SJCRH30 (cell line): ENCODE results near the gene FGF19. TPM values are rescaled to one million over a fixed set of nuclear protein-coding genes. Genes with fewer than 3 reads are reported as not detected.

Source experiments
- DNase-seq, 2 experiments: peaks; one replicate each; pipeline ENCODE4 v3.0.0-alpha.2; 2015 to 2020
- H3K27ac ChIP-seq: fragments of 250-450 bp; sonication (Bioruptor Pico); 2 replicates; pipeline ENCODE4 v1.5.1; 2020; ENCODE audit warnings: mild to moderate bottlenecking, moderate library complexity
- H3K27me3 ChIP-seq: fragments of 250-450 bp; sonication (Bioruptor Pico); 2 replicates; pipeline ENCODE4 v1.5.1; 2020; ENCODE audit warnings: mild to moderate bottlenecking, moderate library complexity
- H3K36me3 ChIP-seq: fragments of 250-450 bp; sonication (Bioruptor Pico); 2 replicates; pipeline ENCODE4 v1.5.1; 2020; ENCODE audit warnings: mild to moderate bottlenecking, moderate library complexity
- H3K4me1 ChIP-seq: fragments of 250-450 bp; sonication (Bioruptor Pico); 2 replicates; pipeline ENCODE4 v1.5.1; 2020; ENCODE audit warnings: mild to moderate bottlenecking, moderate library complexity
- H3K4me3 ChIP-seq: fragments of 250-450 bp; sonication (Bioruptor Pico); 2 replicates; pipeline ENCODE4 v1.5.1; 2020; ENCODE audit warnings: mild to moderate bottlenecking, moderate library complexity
- H3K9me3 ChIP-seq: fragments of 250-450 bp; sonication (Bioruptor Pico); replicated peaks from 2 replicates; pipeline ENCODE4 v1.5.1; 2020; ENCODE audit warnings: mild to moderate bottlenecking, moderate library complexity
- total RNA-seq: library from RNA; depleted of rRNA; stranded (reverse); fragments of >200 nt; shearing (Covaris generic); gene quantifications from 2 replicates; pipeline ENCODE4 v1.2.3, GENCODE V29; 2014

FGF19 gene
- total RNA-seq, 1 experiment from 2014 or later: not detected

DNA sequence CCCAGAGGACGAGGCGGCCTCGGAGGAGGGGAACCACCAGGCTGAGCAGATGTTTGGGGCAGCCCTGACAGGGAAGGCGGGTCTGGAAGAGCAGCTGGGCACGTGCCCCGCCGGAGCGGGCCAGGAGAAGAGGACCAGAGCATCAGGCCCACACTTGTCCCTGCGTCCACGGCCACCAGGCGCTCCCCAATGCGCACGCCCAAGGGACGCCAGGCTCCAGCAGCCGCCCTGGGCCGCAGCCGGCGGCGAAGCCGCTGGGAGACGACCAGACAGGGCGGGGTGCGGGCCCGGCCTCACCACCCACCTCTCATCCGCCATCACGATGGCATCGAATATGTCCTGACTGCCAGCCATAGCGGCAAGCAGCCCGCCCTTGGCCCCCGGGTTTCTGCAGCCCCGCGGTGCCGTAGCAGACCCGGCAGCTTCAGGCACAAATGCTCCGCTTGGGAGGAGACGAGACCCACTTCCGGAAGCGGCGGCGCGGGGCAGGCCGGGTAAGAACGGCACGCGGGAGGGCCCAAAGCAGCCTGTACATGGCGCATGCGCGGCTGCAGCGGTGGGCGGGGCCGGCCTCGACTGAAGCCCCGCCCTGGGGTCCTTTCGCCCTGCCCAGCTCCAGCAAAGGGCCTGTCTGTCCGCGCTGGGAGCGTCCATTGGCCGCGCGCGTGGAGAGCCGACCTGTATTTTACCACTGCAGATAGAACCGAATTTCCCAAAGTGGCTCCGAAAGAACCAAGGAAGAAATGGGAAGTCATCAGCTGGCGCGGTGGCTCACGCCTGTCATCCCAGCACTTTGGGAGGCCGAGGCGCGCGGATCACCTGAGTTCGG, 28.7 kb downstream of the FGF19 start, which contains the start of gene LTO1:
TSS of gene LTO1 (minus strand) at position 468 of the 829 bp plus-strand sequence. CDS start at position 354, 114 bp downstream.
- H3K9me3 ChIP-seq: no peaks in the 10 kb centered on the region
- no peaks in the 10 kb centered on the region for H3K27me3 ChIP-seq
- H3K36me3 ChIP-seq: peaks cover 3% of the 10 kb centered on the region; the same call in 1 of the 2 replicates
- peaks cover 3% of the 10 kb centered on the region; the same call in 1 of the 2 replicates for H3K4me1 ChIP-seq
- peak within 1 kb of the TSS; percentile 73 for H3K27ac ChIP-seq
- peak; percentile 93 to 94 for DNase-seq
- peak within 1 kb of the TSS; percentile 90 for H3K4me3 ChIP-seq

DNA sequence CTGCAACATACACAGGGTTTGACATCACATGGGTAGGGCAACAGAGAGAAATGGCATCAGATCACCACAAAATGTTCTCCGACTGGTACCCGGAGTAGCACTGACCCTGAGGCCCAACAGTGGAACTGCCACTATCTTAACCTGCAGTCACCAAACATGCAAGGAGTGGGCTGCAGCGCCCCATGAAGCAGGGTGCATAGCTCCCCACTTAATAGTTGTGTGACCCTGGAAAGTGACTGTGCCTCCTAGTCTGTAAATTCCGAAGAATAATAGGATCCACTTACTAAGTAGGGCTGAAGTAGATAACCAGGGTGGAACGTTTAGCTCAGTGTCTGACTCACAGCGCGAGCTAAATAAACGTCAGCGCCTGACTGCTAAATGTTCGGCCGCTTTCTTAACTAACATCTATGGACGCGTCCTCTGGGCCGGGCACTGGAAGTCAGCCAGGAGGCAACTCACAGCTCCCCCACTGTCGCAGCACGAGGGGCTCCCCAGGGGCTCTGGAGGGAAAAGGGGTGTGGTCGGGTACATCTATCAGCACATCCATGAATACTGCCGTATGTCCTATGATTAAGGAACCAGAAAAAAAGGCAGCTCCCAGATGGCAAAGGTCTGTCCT, 29.4 kb downstream of the FGF19 start:
- DNase-seq: peak in 1 of 2 experiments; percentile 24
- peaks cover 3% of the 10 kb centered on the region; the same call in 1 of the 2 replicates for H3K4me1 ChIP-seq
- H3K9me3 ChIP-seq: no peaks in the 10 kb centered on the region
- peak overlapping the region; percentile 73 for H3K27ac ChIP-seq
- no peaks in the 10 kb centered on the region for H3K27me3 ChIP-seq
- peaks cover 6% of the 10 kb centered on the region; the same call in 1 of the 2 replicates for H3K36me3 ChIP-seq
- peak overlapping the region; percentile 90 for H3K4me3 ChIP-seq

DNA sequence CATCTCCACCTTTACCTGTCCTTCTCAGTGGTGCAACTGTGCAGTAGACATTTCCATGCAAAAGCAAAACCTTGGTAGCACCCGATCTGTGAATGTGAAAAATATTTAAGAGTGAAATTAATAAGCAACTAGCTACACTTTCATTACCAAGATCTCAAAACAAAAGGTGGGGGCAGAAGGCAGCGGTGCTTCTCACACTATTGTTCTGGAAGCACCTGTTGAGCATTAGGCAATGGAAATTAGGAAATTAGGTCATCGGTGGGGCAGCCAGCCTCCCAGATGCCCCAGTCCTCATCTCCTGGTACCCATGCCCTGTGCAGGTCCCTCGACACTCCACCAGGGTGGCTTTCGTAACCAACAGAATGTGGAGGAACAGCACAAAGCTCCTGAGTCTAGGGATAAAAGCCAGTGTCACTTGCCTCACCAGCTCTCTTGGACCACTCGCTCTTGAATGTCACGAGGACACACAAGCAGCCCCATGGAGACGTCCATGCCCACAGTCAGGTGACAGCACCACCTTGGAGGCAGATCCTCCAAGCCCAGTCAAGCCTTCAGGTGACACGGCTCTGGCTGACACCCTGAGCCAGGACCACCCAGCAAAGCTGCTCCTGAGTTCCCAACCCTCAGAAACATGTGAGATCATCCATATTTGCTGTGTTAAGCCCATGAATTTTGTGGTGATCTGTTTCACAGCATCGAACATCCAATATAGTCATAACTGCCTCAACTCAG, 31.9 kb downstream of the FGF19 start:
- DNase-seq: no peak
- peaks cover 3% of the 10 kb centered on the region; the same call in 1 of the 2 replicates for H3K4me1 ChIP-seq
- no peaks in the 10 kb centered on the region for H3K27me3 ChIP-seq
- H3K9me3 ChIP-seq: no peaks in the 10 kb centered on the region
- H3K36me3 ChIP-seq: peaks cover 11% of the 10 kb centered on the region; the same call in 1 of the 2 replicates
- no peak overlapping the region for H3K4me3 ChIP-seq
- H3K27ac ChIP-seq: no peak overlapping the region

DNA sequence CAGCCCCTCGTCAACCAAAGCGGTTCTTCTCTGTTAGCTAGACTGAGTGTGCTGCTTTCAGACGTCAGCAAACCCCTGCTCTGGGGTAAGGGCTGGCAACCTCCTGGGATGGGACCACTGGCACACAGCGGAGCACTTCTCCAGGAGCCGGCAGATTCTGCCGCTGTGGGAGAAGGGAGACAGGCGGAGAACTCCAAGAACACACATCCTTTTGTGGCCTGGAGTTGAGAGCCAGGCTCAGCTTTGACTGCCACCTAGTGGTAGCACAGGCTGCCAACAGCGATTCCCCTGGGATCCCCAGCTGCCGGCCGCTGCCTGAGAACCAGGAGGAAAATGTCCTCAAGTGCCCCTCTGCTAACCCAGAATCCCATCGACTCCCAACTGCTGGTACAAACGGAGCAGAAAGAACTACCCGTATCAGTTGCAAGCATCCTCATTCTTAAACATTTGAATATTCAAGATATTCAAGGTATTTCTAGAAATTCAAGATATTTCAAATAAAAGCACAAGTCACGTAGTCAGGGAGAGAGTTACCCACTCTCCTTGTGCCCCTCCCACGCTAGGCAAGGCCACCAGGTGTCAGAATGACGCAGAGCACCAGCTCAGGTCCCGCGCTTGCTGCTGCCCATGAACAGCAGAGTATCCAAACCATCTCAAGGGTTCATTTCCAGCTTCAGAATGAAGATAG, 33.5 kb downstream of the FGF19 start:
- peaks cover 3% of the 10 kb centered on the region; the same call in 1 of the 2 replicates for H3K4me1 ChIP-seq

DNA sequence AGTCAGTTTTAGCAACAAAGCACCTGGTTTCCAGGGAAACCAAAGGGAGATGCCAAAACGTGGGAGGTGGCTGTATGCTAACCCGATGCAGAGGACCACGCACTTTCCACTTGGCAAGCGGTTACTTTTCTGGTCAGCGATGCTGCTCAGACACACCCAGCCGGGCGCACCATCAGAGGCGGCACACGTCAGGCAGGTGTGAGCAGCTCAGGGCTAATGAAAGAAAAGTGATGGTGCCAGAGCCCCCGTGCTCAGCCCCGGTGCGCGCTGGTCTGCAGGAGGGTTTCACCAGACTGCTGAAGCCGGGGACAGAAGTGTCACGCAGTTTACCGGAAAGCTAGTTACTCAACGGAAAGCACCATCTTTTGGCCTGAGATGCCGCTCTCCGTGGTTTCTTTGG, 34.3 kb downstream of the FGF19 start:
- peaks cover 11% of the 10 kb centered on the region; the same call in 1 of the 2 replicates for H3K36me3 ChIP-seq

More for the DNA sequence above, 33.5 kb downstream of the FGF19 start:
- Histone ChIP-seq H3K4me3 (no peak overlapping the region), H3K36me3 (peaks cover 11% of the 10 kb centered on the region; the same call in 1 of the 2 replicates), H3K27me3 (no peaks in the 10 kb centered on the region), H3K27ac (no peak overlapping the region), H3K9me3 (no peaks in the 10 kb centered on the region)
- DNase-seq: peak; percentile 79 to 91

DNA sequence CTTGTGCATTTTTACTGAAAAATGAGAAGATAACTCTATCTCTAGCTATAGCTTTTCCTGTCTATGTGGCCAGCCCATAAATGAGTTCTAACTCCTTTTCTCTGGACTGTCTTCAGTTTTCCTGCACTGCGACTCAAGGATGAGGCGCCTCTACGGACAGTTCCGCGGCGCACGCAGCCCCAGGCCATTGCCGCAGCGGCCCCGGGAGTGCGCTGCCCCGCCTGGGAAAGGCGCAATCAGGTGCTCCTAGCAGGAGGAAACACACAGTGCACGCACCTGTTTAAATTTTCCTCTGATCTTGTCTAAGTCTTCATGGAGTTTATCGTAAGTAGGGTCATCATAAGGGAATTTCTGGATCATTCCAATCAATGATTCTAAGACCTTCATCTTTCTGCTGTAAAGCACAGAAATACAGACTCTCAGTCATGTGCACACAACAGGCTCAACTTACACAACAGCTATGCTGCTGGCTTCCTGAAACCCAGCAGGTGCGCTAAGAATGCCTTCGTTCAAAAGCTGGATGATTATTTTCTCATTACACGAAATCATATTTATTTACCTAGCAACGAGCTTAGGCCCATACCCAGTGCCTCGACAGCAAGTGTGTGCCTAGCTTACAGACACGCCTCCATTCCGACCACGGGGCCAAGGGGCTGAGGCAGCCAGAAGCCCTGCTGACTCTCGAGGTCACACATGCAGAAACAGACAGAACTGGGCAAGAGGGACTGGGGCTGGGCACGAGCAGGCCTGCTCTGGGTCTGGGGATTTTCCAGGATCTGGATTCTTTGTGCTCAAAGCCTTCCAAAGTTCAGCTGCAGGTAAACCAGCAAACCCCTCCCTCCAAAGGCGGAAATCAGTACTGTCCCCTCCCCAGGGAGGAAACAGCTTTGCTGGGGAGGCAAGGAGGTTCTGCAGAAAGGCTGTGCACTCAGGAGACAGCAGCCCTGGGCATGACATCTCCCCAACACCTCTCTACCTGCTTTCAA, 35.9 kb downstream of the FGF19 start:
- Histone ChIP-seq H3K9me3 (no peaks in the 10 kb centered on the region), H3K4me1 (0 out of 2 replicates have a peak, but pooled peaks cover 3% of the 10 kb centered on the region), H3K27me3 (no peaks in the 10 kb centered on the region), H3K4me3 (no peak overlapping the region), H3K27ac (no peak overlapping the region), H3K36me3 (peaks cover 11% of the 10 kb centered on the region; the same call in 1 of the 2 replicates)
- DNase-seq: no peak

More for the DNA sequence above, 34.3 kb downstream of the FGF19 start:
- Histone ChIP-seq H3K4me1 (peaks cover 3% of the 10 kb centered on the region; the same call in 1 of the 2 replicates), H3K27me3 (no peaks in the 10 kb centered on the region), H3K9me3 (no peaks in the 10 kb centered on the region), H3K4me3 (no peak overlapping the region), H3K27ac (no peak overlapping the region)
- DNase-seq: no peak

DNA sequence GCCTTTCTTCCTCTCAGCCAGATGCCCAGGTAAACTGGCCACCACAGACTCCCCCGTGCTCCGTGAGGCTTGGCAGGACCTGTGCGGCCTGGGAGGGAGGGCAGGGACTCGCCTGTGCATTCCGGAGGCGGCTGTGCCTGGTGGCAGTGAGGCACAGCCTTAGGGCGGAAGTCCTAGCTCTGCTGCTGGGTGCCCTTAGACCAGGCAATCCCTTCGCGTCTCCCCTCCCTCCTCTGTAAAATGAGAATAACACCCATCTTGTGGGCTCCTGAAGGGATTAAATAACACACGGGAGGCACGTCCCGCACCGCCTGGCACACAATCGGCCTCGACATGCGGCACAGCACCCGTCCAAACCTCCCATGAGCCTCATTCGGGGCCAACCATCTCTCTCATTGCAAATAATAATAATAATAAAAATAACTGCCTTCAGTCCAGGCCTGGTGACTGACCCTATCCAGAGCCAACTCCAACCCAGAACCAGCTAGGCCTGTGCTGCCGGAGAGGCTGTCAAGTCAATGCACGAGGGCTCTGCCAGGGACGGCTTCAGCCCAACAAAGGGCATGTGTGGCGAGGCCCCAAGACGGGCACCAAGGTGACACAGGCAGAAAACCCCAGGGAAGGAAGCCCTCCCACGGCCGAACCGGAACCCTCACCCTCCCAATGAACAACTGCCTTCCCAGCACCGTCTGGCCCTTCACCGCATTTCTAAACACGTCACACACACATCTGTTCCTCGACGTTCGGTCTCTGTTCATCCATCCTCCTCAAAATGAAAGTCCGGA, 36.9 kb downstream of the FGF19 start:
- Histone ChIP-seq H3K36me3 (peaks cover 11% of the 10 kb centered on the region; the same call in 1 of the 2 replicates), H3K4me3 (no peak overlapping the region), H3K4me1 (0 out of 2 replicates have a peak, but pooled peaks cover 3% of the 10 kb centered on the region), H3K27ac (no peak overlapping the region), H3K9me3 (no peaks in the 10 kb centered on the region), H3K27me3 (no peaks in the 10 kb centered on the region)
- DNase-seq: no peak

DNA sequence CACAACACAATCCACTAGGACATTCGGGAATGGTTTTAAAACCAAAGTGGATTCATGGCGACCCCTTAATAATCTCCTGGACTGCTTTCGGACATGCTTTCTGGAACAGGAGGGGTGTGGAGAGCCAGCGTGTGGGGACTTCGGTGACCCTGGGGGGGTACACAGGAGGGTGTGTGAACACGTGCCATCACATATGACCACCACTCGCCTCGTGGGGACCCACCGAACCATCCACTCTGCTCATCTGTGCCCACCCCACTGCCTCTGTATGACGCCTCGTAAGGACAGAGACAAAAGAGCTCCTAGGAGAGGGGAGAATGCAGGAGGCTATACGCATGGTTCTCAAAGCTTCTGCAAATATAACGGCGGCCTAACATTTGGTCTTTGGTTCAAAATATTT, 37.6 kb downstream of the FGF19 start:
- H3K27me3 ChIP-seq: no peaks in the 10 kb centered on the region
- H3K36me3 ChIP-seq: peaks cover 9% of the 10 kb centered on the region; the same call in 1 of the 2 replicates
- DNase-seq: no peak
- no peak overlapping the region for H3K4me3 ChIP-seq
- H3K27ac ChIP-seq: no peak overlapping the region
- no peaks in the 10 kb centered on the region for H3K9me3 ChIP-seq
- H3K4me1 ChIP-seq: 0 out of 2 replicates have a peak, but pooled peaks cover 3% of the 10 kb centered on the region

DNA sequence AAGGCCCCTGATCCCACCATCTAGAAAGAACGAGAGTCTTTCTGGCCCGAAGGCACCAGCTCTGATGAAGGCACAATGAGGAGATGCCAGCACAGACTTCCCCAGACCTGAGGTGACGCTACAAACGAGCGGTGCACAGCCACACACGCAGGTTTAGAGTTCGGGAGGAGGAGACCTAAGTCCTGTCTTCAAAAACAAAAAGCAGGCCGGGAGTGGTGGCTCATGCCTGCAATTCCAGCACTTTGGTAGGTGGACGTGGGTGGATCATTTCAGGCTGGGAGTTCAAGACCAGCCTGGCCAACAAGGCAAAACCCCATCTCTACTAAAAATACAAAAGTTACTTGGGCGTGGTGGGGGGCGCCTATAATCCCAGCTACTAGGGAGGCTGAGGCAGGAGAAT, 38.2 kb downstream of the FGF19 start:
- 0 out of 2 replicates have a peak, but pooled peaks cover 8% of the 10 kb centered on the region for H3K36me3 ChIP-seq
- H3K4me1 ChIP-seq: 0 out of 2 replicates have a peak, but pooled peaks cover 3% of the 10 kb centered on the region

DNA sequence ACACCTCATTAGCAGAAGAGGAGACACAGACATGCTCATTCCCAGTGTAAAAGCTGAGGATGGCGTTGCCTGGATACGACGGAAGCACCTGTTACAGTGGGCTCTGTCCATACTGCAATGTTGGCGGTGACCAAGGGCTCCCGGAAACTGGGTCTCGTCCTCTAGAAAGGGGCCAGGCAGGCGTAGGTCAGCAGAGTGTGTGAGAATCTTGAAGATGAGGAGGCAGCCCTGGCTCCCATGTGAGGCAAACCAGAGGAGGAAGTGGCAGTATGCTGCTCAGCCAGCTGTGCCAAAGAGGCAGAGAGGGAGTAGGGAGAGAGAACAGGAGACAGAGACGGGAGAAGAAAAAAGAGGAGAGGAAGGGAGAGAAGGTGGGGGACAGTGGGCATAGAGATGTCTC, 38.9 kb downstream of the FGF19 start:
- Histone ChIP-seq H3K27ac (no peak overlapping the region), H3K4me1 (no peaks in the 10 kb centered on the region), H3K27me3 (no peaks in the 10 kb centered on the region), H3K4me3 (no peak overlapping the region), H3K36me3 (0 out of 2 replicates have a peak, but pooled peaks cover 8% of the 10 kb centered on the region), H3K9me3 (no peaks in the 10 kb centered on the region)
- no peak for DNase-seq

More for the DNA sequence above, 38.2 kb downstream of the FGF19 start:
- DNase-seq: no peak
- no peaks in the 10 kb centered on the region for H3K27me3 ChIP-seq
- no peaks in the 10 kb centered on the region for H3K9me3 ChIP-seq
- no peak overlapping the region for H3K27ac ChIP-seq
- no peak overlapping the region for H3K4me3 ChIP-seq

DNA sequence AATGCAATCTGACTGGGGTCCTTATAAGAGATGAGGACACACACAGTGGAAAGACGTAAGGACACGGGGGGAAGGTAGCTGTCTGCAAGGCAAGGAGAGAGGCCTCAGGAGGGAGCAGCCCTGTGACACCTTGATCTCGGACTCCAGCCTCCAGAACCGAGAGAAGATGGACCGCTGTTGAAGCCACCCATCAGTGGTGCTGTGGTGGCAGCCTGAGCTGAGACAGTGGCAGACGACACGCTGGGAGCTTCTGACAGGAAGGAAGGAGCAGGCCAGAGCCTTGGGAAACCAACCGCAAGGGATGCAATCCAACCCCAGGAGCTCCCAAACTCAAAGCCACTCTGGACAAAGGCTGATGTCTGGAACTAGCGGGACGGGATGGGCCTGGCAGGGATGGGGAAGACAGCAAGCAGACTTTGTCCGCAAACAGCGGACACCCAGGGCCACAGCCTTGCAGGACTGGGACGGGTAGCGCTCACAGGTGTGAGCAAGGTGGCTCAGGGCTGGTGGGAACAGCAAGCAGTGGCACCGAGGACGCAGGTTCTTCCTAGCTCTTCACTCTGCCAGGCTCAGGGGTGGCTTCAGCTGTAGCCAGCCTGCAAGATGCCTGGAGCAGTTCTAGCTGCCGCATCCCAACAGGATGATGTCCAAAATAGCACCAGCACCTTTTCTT, 39.6 kb downstream of the FGF19 start:
- Histone ChIP-seq H3K4me1 (no peaks in the 10 kb centered on the region), H3K36me3 (0 out of 2 replicates have a peak, but pooled peaks cover 3% of the 10 kb centered on the region), H3K4me3 (no peak overlapping the region), H3K27ac (no peak overlapping the region), H3K27me3 (no peaks in the 10 kb centered on the region), H3K9me3 (no peaks in the 10 kb centered on the region)
- no peak for DNase-seq

DNA sequence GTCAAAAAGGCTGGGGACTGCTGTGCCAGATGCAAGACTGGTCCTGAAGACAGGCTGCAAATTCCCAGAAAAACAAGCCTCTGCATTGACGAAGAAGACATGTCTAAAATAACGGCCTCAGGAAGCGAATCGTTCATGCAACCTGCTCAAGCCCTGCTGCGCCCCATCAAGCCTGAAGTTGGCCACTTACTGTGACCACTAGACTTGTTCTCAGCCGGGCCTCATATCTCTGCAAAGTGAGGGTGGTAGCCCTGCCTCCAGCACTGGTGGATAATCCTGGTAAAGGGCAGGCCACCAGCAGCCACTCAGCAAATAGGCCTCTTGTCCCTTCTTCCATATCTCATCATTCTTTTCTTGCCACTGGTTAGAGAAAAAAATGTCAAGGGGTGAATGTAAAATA, 40.5 kb downstream of the FGF19 start:
- Histone ChIP-seq H3K9me3 (no peaks in the 10 kb centered on the region), H3K36me3 (no peaks in the 10 kb centered on the region), H3K27me3 (no peaks in the 10 kb centered on the region), H3K4me3 (no peak overlapping the region), H3K4me1 (peaks cover 8% of the 10 kb centered on the region), H3K27ac (no peak overlapping the region)
- no peak for DNase-seq
